HEK293 (cell line): ENCODE measurements around the gene PRMT1.

ENCODE experiments used
- AEBP2 ChIP-seq: fragments of 450-650 bp; formaldehyde crosslinking; IDR thresholded peaks from 2 replicates; pipeline ENCODE4 v1.5.1; 2016; ENCODE audit warnings: missing biosample characterization, missing genetic modification characterization, borderline replicate concordance
- CTCF ChIP-seq: fragments of 450-650 bp; formaldehyde crosslinking; IDR thresholded peaks from 2 replicates; pipeline ENCODE4 v1.5.1; 2016; ENCODE audit warnings: missing biosample characterization, missing genetic modification characterization
- ZNF202 ChIP-seq: fragments of 450-650 bp; formaldehyde crosslinking; IDR thresholded peaks from 2 replicates; pipeline ENCODE4 v1.5.1; 2016; ENCODE audit warnings: missing biosample characterization, missing genetic modification characterization, borderline replicate concordance
- ZNF239 ChIP-seq: fragments of 450-650 bp; formaldehyde crosslinking; IDR thresholded peaks from 2 replicates; pipeline ENCODE4 v1.5.1; 2016; ENCODE audit warnings: missing biosample characterization, missing genetic modification characterization
- ZNF274 ChIP-seq, 2 experiments: fragments of 200-500 bp in 1 of 2; fragments of 450-650 bp in 1 of 2; sonication (Bioruptor generic) in 1 of 2; formaldehyde crosslinking in 1 of 2; IDR thresholded peaks; 2 replicates each; pipeline versions ENCODE4 v1.5.1 to v1.6.1; 2014 to 2016; ENCODE audit warnings: borderline replicate concordance in 1 of 2, inconsistent platforms in 1 of 2, low read length in 1 of 2, missing biosample characterization in 1 of 2, missing genetic modification characterization in 1 of 2
- ZNF324 ChIP-seq: fragments of 450-650 bp; formaldehyde crosslinking; IDR thresholded peaks from 2 replicates; pipeline ENCODE4 v1.5.1; 2016; ENCODE audit warnings: missing biosample characterization, missing genetic modification characterization
- ZNF335 ChIP-seq: fragments of 450-650 bp; formaldehyde crosslinking; conservative IDR thresholded peaks from 2 replicates; pipeline ENCODE4 v1.5.1; 2016; ENCODE audit warnings: missing biosample characterization, missing genetic modification characterization
- ZNF426 ChIP-seq: fragments of 450-650 bp; formaldehyde crosslinking; IDR thresholded peaks from 2 replicates; pipeline ENCODE4 v1.5.1; 2017; ENCODE audit warnings: missing biosample characterization, missing genetic modification characterization, mild to moderate bottlenecking, inconsistent platforms, moderate library complexity
- ZNF433 ChIP-seq: fragments of 450-650 bp; formaldehyde crosslinking; IDR thresholded peaks from 2 replicates; pipeline ENCODE4 v1.5.1; 2016; ENCODE audit warnings: missing biosample characterization, missing genetic modification characterization, low read depth
- ZNF629 ChIP-seq: fragments of 450-650 bp; formaldehyde crosslinking; IDR thresholded peaks from 2 replicates; pipeline ENCODE4 v1.5.1; 2017; ENCODE audit warnings: missing biosample characterization, missing genetic modification characterization

GRCh38 chr19:49645592-49645991, 31.5 kb upstream of the PRMT1 start:
- TF ChIP-seq ZNF202 (tag by site-specific recombination) (no peak), ZNF433 (tag by site-specific recombination) (no peak), ZNF426 (no peak), AEBP2 (tag by site-specific recombination) (no peak), ZNF629 (tag by site-specific recombination) (no peak), ZNF274 (IDR thresholded peaks at IDR 0.05; ENCODE audit: low read length) (no peak), ZNF274 (tag by site-specific recombination; IDR thresholded peaks at IDR 0.05; ENCODE audit: borderline replicate concordance) (no peak), CTCF (tag by site-specific recombination) (no peak), ZNF335 (tag by site-specific recombination) (no peak), ZNF239 (tag by site-specific recombination) (no peak), ZNF324 (tag by site-specific recombination) (no peak)
